Activated naive CD8-positive, alpha-beta T cell (primary cell): ENCODE results near the gene UGGT2.
"Not testable (repeated sequence)": the region's sequence is repeated elsewhere in the genome, so short reads cannot be mapped to it uniquely, and the experiment has no call there.

ENCODE experiments used
- H3K27ac Mint-ChIP-seq: one replicate; pipeline ENCODE4 v1.8.0; 2021; ENCODE audit warnings: mixed read lengths
- H3K27me3 Mint-ChIP-seq: one replicate; pipeline ENCODE4 v1.8.0; 2021; ENCODE audit warnings: mixed read lengths
- H3K36me3 Mint-ChIP-seq: one replicate; pipeline ENCODE4 v1.8.0; 2021; ENCODE audit warnings: mixed read lengths
- H3K4me1 Mint-ChIP-seq: one replicate; pipeline ENCODE4 v1.8.0; 2021; ENCODE audit warnings: low read depth, mixed read lengths
- H3K4me3 Mint-ChIP-seq: one replicate; pipeline ENCODE4 v1.8.0; 2021; ENCODE audit warnings: mild to moderate bottlenecking, mixed read lengths
- H3K9me3 Mint-ChIP-seq: one replicate; pipeline ENCODE4 v1.8.0; 2021; ENCODE audit warnings: low read depth, mixed read lengths

Gene UGGT2

DNA sequence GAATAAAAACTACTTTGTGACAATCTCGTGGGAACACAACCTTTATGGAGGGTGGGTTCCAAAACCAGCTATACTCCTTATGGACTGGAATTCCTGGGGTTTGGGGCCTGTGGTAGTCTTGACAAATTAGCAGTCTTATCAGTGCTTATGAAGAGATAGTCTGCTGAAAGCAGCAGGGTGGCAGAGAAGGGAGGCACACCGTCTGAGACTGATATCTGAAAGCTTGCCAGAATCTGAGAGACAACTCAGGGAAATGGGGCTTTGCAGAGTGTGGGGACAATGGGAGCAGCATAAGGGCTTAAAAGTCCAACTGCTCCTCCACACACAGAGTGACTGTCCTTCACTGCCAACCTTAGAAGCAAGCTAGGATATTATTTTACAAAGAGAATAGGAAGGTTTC, 95.9 kb downstream of the UGGT2 start:
- Mint-ChIP-seq H3K27ac (no peak overlapping the region), H3K27me3 (peaks cover 3% of the 10 kb centered on the region), H3K4me3 (no peak overlapping the region), H3K36me3 (no peaks in the 10 kb centered on the region), H3K9me3 (peaks cover 16% of the 10 kb centered on the region), H3K4me1 (no peaks in the 10 kb centered on the region)

DNA sequence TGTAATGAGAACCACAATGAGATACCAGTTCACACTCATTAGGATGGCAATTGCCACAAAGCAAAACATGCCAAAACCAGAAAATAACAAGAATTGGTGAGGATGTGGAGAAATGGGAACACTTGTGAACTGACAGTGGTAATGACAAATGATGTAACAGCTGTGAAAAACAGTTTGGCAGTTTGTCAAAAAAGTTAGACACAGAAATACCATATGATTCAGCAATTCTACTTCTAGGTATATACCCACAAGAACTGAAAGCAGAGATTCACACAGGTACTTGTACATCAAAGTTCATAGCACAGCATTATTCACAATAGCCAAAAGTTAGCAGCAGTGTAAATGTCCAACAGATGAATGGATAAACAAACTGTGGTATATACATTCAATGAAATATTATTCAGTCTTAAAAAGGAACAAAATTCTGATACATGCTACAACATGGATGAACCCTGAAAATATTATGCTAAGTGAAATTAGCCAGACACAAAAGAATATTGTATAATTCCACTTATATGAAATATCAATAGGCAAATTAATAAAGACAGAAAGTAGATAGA, 96.5 kb downstream of the UGGT2 start:
- Mint-ChIP-seq H3K27ac (no peak overlapping the region), H3K4me3 (no peak overlapping the region), H3K27me3 (peaks cover 3% of the 10 kb centered on the region), H3K36me3 (no peaks in the 10 kb centered on the region), H3K9me3 (peaks cover 13% of the 10 kb centered on the region), H3K4me1 (no peaks in the 10 kb centered on the region)

DNA sequence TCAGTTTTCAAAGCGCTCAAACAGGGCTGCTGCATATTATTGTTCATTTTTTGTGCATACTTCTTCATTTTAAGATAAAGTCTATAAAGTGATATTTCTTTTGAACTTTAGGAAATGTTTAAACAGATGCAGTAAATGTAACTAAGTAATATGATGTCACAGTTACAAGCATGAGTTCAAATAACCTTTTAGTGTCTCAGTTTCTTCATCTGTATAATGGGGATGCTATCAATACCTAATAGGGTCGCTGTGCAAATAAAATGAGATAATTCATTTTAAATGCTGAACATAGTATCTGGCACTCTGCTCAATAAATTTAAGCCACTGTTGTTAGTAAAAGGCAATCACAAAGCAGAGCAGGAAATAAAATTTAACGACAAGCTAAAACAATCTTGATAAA, 97.5 kb downstream of the UGGT2 start:
- H3K4me3 Mint-ChIP-seq, result no peak overlapping the region
- H3K27me3 Mint-ChIP-seq, result peaks cover 3% of the 10 kb centered on the region
- H3K9me3 Mint-ChIP-seq, result peaks cover 13% of the 10 kb centered on the region
- H3K4me1 Mint-ChIP-seq, result no peaks in the 10 kb centered on the region
- H3K36me3 Mint-ChIP-seq, result no peaks in the 10 kb centered on the region
- no peak overlapping the region for H3K27ac Mint-ChIP-seq

DNA sequence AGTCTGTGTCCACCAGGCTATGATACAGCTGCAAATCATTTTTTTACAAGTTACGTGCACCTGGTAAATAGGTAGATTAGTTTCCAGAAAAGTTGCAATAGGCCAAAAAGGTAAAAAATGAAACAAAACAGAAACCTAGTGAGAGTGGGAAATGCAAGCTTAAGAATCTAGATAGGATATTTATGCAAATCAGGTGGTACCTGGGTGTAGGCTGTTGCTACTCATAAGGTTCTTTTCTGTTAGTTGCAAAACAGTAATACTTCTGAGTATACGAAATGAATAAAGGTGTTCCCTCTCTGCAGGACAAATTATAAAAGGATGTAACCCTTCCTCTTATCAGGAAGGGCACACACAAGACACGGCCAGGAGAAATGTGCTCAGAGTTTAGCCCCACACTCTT, 97.9 kb downstream of the UGGT2 start:
- peaks cover 11% of the 10 kb centered on the region for H3K9me3 Mint-ChIP-seq
- H3K4me3 Mint-ChIP-seq, result no peak overlapping the region
- H3K27me3 Mint-ChIP-seq, result peaks cover 3% of the 10 kb centered on the region
- no peaks in the 10 kb centered on the region for H3K4me1 Mint-ChIP-seq
- no peak overlapping the region for H3K27ac Mint-ChIP-seq
- H3K36me3 Mint-ChIP-seq, result no peaks in the 10 kb centered on the region

DNA sequence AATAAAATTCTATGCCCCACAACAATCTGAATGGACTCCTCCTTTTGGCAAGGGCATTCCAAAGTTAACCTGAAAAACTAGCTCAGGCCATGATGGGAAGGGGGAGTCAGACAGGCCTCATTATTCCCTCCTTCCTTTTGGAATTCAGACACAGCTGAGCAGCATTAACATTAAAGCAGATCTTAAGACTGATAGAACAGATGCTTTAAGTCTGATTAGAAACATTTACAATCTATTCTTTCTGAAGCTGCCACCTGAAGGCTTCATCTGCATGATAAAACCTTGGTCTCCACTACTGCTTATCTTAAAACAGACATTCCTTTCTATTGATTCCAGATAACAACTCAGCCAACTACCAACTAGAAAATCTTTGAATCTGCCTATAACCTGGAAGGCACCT, 98.9 kb downstream of the UGGT2 start:
- H3K27ac Mint-ChIP-seq, result no peak overlapping the region
- H3K4me1 Mint-ChIP-seq, result no peaks in the 10 kb centered on the region
- H3K4me3 Mint-ChIP-seq, result no peak overlapping the region
- peaks cover 3% of the 10 kb centered on the region for H3K27me3 Mint-ChIP-seq
- H3K9me3 Mint-ChIP-seq, result peaks cover 7% of the 10 kb centered on the region
- no peaks in the 10 kb centered on the region for H3K36me3 Mint-ChIP-seq

DNA sequence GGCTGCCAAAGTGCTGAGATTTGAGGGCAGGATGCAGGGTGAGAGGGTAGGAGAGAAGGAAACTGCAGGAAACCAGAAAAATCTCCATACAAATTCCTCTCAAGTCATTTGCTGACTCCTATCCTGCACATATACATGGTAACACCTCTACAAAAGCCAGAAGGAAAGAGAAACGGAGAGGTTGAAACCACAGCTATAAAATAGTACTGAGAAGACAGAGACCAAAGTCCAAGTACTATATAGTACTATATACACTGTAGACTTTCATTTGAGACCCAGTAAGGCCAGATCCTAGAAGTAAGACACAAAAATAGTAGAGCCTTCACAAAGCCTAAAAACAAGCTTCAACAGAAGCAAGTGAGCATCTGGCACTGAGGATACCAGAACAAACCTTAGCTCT, 103.1 kb downstream of the UGGT2 start:
- Mint-ChIP-seq H3K36me3 (no peaks in the 10 kb centered on the region), H3K4me1 (no peaks in the 10 kb centered on the region), H3K9me3 (peaks cover 6% of the 10 kb centered on the region), H3K27me3 (peaks cover 2% of the 10 kb centered on the region), H3K27ac (no peak overlapping the region), H3K4me3 (no peak overlapping the region)

DNA sequence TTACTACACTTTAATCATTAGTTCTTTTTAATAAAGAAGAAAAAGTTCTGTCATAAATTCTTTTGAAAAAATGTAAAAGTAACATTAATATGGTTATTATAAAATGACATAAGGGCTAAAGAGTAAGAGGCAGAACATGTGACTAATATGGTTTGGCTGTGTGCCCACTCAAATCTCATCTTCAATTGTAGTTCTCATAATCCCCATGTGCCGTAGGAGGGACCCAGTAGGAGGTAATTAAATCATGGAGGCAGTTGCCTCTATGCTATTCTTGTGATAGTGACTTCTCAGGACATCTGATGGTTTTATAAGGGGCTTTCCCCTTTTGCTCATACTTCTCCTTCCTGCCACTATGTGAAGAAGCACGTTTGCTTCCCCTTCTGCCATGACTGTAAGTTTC, 104.5 kb downstream of the UGGT2 start:
- no peak overlapping the region for H3K27ac Mint-ChIP-seq
- no peaks in the 10 kb centered on the region for H3K36me3 Mint-ChIP-seq
- H3K4me1 Mint-ChIP-seq, result no peaks in the 10 kb centered on the region

DNA sequence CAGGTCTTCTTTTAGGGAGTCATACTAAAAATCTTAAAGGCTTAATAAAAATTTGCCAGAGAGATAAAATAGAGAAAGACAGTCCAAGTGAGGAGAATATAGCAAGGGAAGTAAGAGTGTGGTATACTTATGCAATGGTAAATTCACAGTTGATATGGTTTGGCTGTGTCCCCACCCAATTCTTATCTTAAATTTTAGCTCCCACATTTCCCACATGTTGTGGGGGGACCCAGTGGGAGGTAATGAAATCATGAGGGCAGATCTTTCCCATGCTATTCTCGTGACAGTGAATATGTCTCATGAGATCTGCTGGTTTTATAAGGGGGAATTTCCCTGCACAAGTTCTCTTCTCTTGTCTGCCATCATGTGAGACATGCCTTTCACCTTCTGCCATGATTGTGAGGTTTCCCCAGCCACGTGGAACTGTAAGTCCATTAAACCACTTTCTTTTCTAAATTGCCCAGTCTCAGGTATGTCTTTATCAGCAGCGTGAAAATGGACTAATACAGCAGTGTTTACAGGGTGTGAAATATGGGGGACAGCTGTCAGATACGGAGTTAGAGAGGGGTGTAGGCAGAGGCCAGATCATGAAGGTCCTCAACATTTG, 115.4 kb downstream of the UGGT2 start:
- Mint-ChIP-seq H3K9me3 (no peaks in the 10 kb centered on the region), H3K4me3 (no peak overlapping the region), H3K27ac (no peak overlapping the region), H3K4me1 (no peaks in the 10 kb centered on the region), H3K27me3 (peaks cover 1% of the 10 kb centered on the region), H3K36me3 (no peaks in the 10 kb centered on the region)

More for the DNA sequence above, 104.5 kb downstream of the UGGT2 start:
- H3K4me3 Mint-ChIP-seq, result no peak overlapping the region
- peaks cover 2% of the 10 kb centered on the region for H3K27me3 Mint-ChIP-seq
- H3K9me3 Mint-ChIP-seq, result peaks cover 6% of the 10 kb centered on the region

DNA sequence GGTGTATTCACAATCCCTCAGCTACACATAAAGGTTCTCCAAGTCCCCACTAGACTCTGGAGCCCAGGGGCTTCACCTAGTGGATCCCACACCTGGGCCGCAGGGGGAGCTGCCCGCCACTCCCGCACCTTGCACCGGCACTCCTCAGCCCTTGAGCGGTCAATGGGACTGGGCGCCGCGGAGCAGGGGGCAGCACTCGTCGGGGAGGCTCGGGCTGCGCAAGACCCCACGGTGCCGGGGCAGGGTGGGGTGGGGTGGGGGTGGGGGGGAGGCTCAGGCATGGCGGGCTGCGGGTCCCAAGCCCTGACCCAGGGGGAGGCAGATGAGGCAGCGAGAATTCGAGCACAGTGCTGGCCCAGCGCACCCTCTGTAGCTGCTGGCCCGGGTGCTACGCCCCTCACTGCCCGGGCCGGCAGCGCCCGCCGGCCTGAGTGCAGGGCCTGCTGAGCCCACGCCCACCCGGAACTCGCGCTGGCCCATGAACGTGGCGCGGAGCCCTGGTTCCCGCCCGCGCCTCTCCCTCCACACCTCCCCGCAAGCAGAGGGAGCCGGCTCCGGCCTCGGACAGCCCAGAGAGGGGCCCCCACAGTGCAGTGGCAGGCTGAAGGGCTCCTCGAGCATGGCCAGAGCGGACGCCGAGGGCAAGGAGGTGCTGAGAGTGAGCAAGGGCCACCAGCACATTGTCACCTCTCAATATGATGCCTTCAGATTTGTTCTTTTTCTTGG, 121.7 kb downstream of the UGGT2 start:
- Mint-ChIP-seq H3K4me1 (no peaks in the 10 kb centered on the region), H3K27me3 (no peaks in the 10 kb centered on the region), H3K9me3 (no peaks in the 10 kb centered on the region), H3K4me3 (no peak overlapping the region), H3K36me3 (no peaks in the 10 kb centered on the region), H3K27ac (no peak overlapping the region)

DNA sequence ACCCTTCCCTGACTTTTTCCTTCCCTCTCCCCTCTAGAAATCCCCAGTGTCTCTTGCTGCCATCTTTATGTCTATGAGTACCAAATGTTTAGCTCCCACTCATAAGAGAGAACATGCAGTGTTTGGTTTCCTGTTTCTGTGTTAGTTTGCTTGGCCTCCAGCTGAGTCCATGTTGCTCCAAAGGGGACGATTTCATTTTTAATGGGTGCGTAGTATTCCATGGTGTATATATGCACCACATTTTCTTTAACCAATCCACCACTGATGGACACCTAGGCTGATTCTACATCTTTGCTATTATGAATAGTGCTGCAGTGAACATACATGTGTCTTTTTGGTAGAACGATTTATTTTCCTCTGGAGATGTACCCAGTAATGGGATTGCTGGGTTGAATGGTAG, 123.8 kb downstream of the UGGT2 start:
- H3K4me3 Mint-ChIP-seq, result no peak overlapping the region
- H3K4me1 Mint-ChIP-seq, result no peaks in the 10 kb centered on the region
- no peaks in the 10 kb centered on the region for H3K9me3 Mint-ChIP-seq
- no peak overlapping the region for H3K27ac Mint-ChIP-seq
- no peaks in the 10 kb centered on the region for H3K36me3 Mint-ChIP-seq
- no peaks in the 10 kb centered on the region for H3K27me3 Mint-ChIP-seq

DNA sequence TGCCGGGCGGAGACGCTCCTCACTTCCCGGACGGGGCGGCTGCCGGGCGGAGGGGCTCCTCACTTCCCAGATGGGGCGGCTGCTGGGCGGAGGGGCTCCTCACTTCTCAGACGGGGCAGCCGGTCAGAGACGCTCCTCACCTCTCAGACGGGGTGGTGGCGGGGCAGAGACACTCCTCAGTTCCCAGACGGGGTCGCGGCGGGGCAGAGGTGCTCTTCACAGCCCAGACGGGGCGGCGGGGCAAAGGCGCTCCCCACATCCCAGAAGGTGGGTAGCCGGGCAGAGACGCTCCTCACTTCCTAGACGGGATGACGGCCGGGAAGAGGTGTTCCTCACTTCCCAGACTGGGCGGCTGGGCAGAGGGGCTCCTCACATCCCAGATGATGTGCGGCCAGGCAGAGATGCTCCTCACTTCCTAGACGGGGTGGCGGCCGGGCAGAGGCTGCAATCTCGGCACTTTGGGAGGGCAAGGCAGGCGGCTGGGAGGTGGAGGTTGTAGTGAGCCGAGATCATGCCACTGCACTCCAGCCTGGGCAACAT, 124.8 kb downstream of the UGGT2 start:
- H3K4me1 Mint-ChIP-seq, H3K36me3 Mint-ChIP-seq, H3K27ac Mint-ChIP-seq, H3K4me3 Mint-ChIP-seq, H3K9me3 Mint-ChIP-seq, H3K27me3 Mint-ChIP-seq: not testable (repeated sequence)

DNA sequence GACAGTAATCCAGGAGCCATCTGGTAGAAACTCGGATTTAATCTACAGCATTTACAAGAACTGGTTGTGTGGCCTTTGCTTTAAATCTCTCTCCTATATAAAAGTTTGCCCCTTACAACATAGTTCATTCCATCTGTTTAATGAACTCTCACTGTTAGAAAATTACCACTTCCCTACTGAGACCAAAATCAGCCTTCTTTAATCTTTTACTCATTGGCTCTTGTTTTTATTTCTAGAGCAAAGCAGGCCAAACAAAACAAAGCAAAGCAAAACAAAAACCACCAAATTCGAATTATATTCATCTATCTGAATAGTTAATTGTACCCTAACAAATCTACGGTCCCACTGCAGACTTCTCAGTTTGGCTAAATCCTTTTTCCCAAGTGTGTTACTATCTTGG, 127.0 kb downstream of the UGGT2 start:
- no peaks in the 10 kb centered on the region for H3K36me3 Mint-ChIP-seq
- no peaks in the 10 kb centered on the region for H3K27me3 Mint-ChIP-seq
- no peak overlapping the region for H3K4me3 Mint-ChIP-seq
- no peaks in the 10 kb centered on the region for H3K9me3 Mint-ChIP-seq
- no peak overlapping the region for H3K27ac Mint-ChIP-seq
- no peaks in the 10 kb centered on the region for H3K4me1 Mint-ChIP-seq

DNA sequence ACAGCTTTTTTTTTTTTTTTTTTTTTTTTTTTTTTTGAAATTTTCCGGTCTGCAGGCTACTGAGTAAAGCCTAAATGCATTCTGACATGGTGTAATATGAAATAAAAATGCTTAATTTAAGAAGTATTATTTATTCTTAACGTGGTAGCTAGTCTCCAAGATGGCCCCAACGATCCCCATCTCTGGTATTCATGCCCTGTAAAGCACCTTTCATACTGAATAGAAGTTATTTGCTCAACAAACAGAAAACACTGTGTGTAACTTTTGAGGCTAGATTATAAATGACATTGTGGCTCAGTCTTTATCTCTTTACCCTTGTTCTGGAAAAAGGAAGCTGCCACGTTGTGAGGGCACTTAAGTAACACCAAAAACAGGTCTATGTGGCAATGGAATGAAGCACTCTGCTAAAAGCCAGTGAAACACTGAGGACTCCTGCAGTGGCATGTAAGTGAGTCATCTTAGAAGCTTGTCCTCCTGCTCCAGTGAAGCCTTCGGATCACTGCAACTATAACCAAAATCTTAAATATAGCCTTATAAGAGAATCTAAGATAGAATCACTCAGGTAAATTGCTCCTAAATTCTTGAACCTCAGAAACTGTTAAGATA, 128.7 kb downstream of the UGGT2 start:
- Mint-ChIP-seq H3K27me3 (no peaks in the 10 kb centered on the region), H3K36me3 (no peaks in the 10 kb centered on the region), H3K4me3 (no peak overlapping the region), H3K4me1 (no peaks in the 10 kb centered on the region), H3K27ac (no peak overlapping the region), H3K9me3 (no peaks in the 10 kb centered on the region)

DNA sequence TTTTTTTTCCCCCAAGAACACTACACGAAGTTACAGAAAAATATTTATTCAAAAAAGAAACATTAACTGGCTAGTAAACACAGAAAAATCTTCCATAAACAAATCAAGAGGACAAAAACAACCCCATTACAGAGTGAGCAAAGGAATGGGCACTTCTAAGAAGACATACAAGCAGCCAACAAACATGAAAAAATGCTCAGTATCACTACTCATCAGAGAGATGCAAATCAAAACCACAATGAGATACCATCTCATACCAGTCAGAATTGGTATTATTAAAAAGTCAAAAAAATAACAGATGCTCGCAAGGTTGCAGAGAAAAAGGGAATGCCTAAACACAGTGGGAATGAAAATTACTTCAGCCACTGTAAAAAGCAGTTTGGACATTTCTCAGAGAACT, 131.7 kb downstream of the UGGT2 start:
- Mint-ChIP-seq H3K4me1 (no peaks in the 10 kb centered on the region), H3K36me3 (no peaks in the 10 kb centered on the region), H3K27ac (no peak overlapping the region), H3K9me3 (peaks cover 7% of the 10 kb centered on the region), H3K4me3 (no peak overlapping the region), H3K27me3 (no peaks in the 10 kb centered on the region)

DNA sequence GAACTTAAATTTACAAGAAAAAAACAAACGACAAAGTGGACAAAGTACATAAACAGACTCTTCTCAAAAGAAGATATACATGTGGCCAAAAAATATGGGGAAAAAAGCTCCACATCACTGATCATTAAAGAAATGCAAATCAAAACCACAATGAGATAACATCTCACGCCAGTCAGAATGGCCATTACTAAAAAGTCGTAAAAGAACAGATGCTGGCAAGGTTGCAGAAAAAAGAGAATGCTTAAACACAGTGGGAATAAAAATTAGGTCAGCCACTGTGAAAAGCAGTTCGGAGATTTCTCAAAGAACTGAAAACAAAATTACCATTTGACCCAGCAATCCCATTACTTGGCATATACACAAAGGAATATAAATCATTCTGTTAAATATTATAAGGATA, 132.7 kb downstream of the UGGT2 start:
- Mint-ChIP-seq H3K4me3 (no peak overlapping the region), H3K27ac (no peak overlapping the region)

More for the DNA sequence above, 132.7 kb downstream of the UGGT2 start:
- H3K4me1 Mint-ChIP-seq, result no peaks in the 10 kb centered on the region
- peaks cover 7% of the 10 kb centered on the region for H3K9me3 Mint-ChIP-seq
- H3K36me3 Mint-ChIP-seq, result no peaks in the 10 kb centered on the region
- H3K27me3 Mint-ChIP-seq, result no peaks in the 10 kb centered on the region
